Measurements from ENCODE around the gene MT1A. TPM values are rescaled to one million over a fixed set of nuclear protein-coding genes. Genes with fewer than 3 reads are reported as not detected.

The MT1A gene
- polyA plus RNA-seq, 1 donor from 2014 or later, result not detected

- Histone ChIP-seq H3K4me3 (ENCODE audit: low read length) (no peak overlapping the region), H3K27ac (ENCODE audit: low read length) (no peak overlapping the region), H3K9ac (ENCODE audit: low read length) (no peak overlapping the region), H4K20me1 (ENCODE audit: insufficient read depth) (no peaks in the 10 kb centered on the region), H3K4me2 (ENCODE audit: low read length) (no peak overlapping the region), H3K36me3 (ENCODE audit: insufficient read depth, low read length) (no peaks in the 10 kb centered on the region), H3K79me2 (replicated peaks; ENCODE audit: insufficient read depth, low read length) (no peaks in the 10 kb centered on the region), H3K9me2 (ENCODE audit: insufficient read depth, low read length) (no peaks in the 10 kb centered on the region), H3K9me3 (ENCODE audit: low read length) (no peaks in the 10 kb centered on the region), H2AFZ (ENCODE audit: low read depth, low read length) (no peak overlapping the region), H3K27me3 (ENCODE audit: insufficient read depth, low read depth, low read length) (peaks cover 54% of the 10 kb centered on the region), H3F3A (ENCODE audit: insufficient read depth, low read length, poor library complexity, severe bottlenecking) (no peaks in the 10 kb centered on the region)
- no peak for TF ChIP-seq SMC3 (conservative IDR thresholded peaks at IDR 0.05; ENCODE audit: poor library complexity)
- no peak for TF ChIP-seq TAF1 (IDR thresholded peaks at IDR 0.05; ENCODE audit: low read depth)
- TF ChIP-seq POLR2AphosphoS5 (IDR thresholded peaks at IDR 0.05), result no peak
- TF ChIP-seq REST (IDR thresholded peaks at IDR 0.05; ENCODE audit: borderline replicate concordance), result no peak
- no peak for TF ChIP-seq EZH2 (IDR thresholded peaks at IDR 0.05; ENCODE audit: borderline replicate concordance, insufficient read depth, low read length, poor library complexity, severe bottlenecking)
- no peak for TF ChIP-seq CTCF (IDR thresholded peaks at IDR 0.05; ENCODE audit: poor library complexity, severe bottlenecking)
- TF ChIP-seq RAD21 (conservative IDR thresholded peaks at IDR 0.05), result no peak
- TF ChIP-seq EP300 (conservative IDR thresholded peaks at IDR 0.05; ENCODE audit: poor library complexity, severe bottlenecking), result no peak
- no peak for TF ChIP-seq MXI1 (conservative IDR thresholded peaks at IDR 0.05; ENCODE audit: poor library complexity, severe bottlenecking)
Observed at GRCh38 chr16:56649271-56649670, 10.8 kb downstream of the MT1A start.

GRCh38 chr16:56649820-56650219 lies 11.4 kb downstream of the MT1A start:
- H3K27me3 ChIP-seq (ENCODE audit: insufficient read depth, low read depth, low read length), result peaks cover 48% of the 10 kb centered on the region

More at GRCh38 chr16:56649820-56650219, 11.4 kb downstream of the MT1A start:
- H3K9ac ChIP-seq (ENCODE audit: low read length), result no peak overlapping the region
- no peak overlapping the region for H3K4me3 ChIP-seq (ENCODE audit: low read length)
- no peaks in the 10 kb centered on the region for H3K36me3 ChIP-seq (ENCODE audit: insufficient read depth, low read length)
- H3K9me2 ChIP-seq (ENCODE audit: insufficient read depth, low read length), result no peaks in the 10 kb centered on the region
- no peaks in the 10 kb centered on the region for H3F3A ChIP-seq (ENCODE audit: insufficient read depth, low read length, poor library complexity, severe bottlenecking)
- TF ChIP-seq SMC3 (conservative IDR thresholded peaks at IDR 0.05; ENCODE audit: poor library complexity) (no peak), CTCF (IDR thresholded peaks at IDR 0.05; ENCODE audit: poor library complexity, severe bottlenecking) (no peak), TAF1 (IDR thresholded peaks at IDR 0.05; ENCODE audit: low read depth) (no peak), REST (IDR thresholded peaks at IDR 0.05; ENCODE audit: borderline replicate concordance) (no peak), RAD21 (conservative IDR thresholded peaks at IDR 0.05) (no peak), POLR2AphosphoS5 (IDR thresholded peaks at IDR 0.05) (no peak), MXI1 (conservative IDR thresholded peaks at IDR 0.05; ENCODE audit: poor library complexity, severe bottlenecking) (no peak), EP300 (conservative IDR thresholded peaks at IDR 0.05; ENCODE audit: poor library complexity, severe bottlenecking) (no peak), EZH2 (IDR thresholded peaks at IDR 0.05; ENCODE audit: borderline replicate concordance, insufficient read depth, low read length, poor library complexity, severe bottlenecking) (no peak)
- no peaks in the 10 kb centered on the region for H3K79me2 ChIP-seq (replicated peaks; ENCODE audit: insufficient read depth, low read length)
- H3K27ac ChIP-seq (ENCODE audit: low read length), result no peak overlapping the region
- H3K4me2 ChIP-seq (ENCODE audit: low read length), result no peak overlapping the region
- H2AFZ ChIP-seq (ENCODE audit: low read depth, low read length), result no peak overlapping the region
- no peaks in the 10 kb centered on the region for H4K20me1 ChIP-seq (ENCODE audit: insufficient read depth)
- H3K9me3 ChIP-seq (ENCODE audit: low read length), result no peaks in the 10 kb centered on the region
